Measurements from ENCODE around the gene PIGC. TPM values are rescaled to one million over a fixed set of nuclear protein-coding genes. Genes with fewer than 3 reads are reported as not detected.

PIGC gene
- total RNA-seq, 1 experiment from 2014 or later, result 17.5 TPM

DNA sequence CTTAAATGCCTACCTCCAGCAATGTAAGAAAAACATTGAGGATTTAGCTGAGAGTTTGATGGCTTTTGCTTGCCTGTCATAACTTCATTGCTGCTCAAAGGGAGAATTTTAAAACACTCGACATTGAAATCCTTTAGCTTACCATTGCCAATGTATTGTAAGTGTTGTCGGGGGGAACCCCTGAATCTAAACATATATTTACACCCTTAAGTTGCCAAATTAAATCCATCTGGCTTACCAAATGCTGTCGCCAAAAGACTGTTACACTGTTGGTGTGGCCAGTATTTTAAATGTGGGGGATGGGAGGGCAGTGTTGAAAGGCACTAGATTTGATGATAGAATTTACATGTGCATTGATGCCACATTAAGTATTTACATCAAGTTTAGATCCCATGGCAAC, 48.3 kb downstream of the PIGC start:
- Histone ChIP-seq H2BK12ac (ENCODE audit: insufficient read length, low read depth, low read length) (no peak overlapping the region), H2BK15ac (ENCODE audit: low read depth, low read length) (no peak overlapping the region), H3K79me2 (ENCODE audit: insufficient read depth, low read length) (no peaks in the 10 kb centered on the region), H3T11ph (ENCODE audit: low read length) (no peak overlapping the region), H4K8ac (replicated peaks; ENCODE audit: insufficient read length, low read depth, low read length) (no peak overlapping the region), H3K4ac (ENCODE audit: low read depth, low read length) (no peak overlapping the region), H3K79me1 (ENCODE audit: insufficient read depth, low read depth, low read length, poor library complexity, severe bottlenecking) (no peaks in the 10 kb centered on the region), H3K18ac (ENCODE audit: insufficient read length, low read depth, low read length) (no peak overlapping the region), H4K91ac (ENCODE audit: insufficient read length, low read depth, low read length) (no peak overlapping the region), H4K20me1 (ENCODE audit: control insufficient read depth, insufficient read depth, insufficient read length) (no peaks in the 10 kb centered on the region), H2AFZ (ENCODE audit: low read length) (no peak overlapping the region), H3K56ac (ENCODE audit: insufficient read length, low read depth, low read length) (no peak overlapping the region), H3K27me3 (ENCODE audit: insufficient read depth, low read length) (no peaks in the 10 kb centered on the region), H2BK5ac (ENCODE audit: insufficient read length, low read length) (no peak overlapping the region), H3K4me1 (ENCODE audit: insufficient read depth, low read length) (peaks cover 4% of the 10 kb centered on the region; the same call in 1 of the 2 replicates), H4K5ac (ENCODE audit: insufficient read length, low read depth, low read length) (no peak overlapping the region), H3K9ac (ENCODE audit: extremely low read depth, insufficient read length, low read length) (no peak overlapping the region), H3K23ac (ENCODE audit: insufficient read length, low read depth, low read length) (no peak overlapping the region), H3K27ac (ENCODE audit: insufficient read length, low read depth, low read length) (no peak overlapping the region), H3K9me3 (ENCODE audit: control insufficient read depth, low read depth, low read length) (no peaks in the 10 kb centered on the region), H3K14ac (ENCODE audit: insufficient read depth, low read length) (no peak overlapping the region), H3K23me2 (ENCODE audit: insufficient read length, low read depth, low read length, poor library complexity, severe bottlenecking) (no peaks in the 10 kb centered on the region), H2BK20ac (ENCODE audit: low read depth, low read length, poor library complexity, severe bottlenecking) (no peak overlapping the region), H2BK120ac (ENCODE audit: low read depth, low read length, poor library complexity, severe bottlenecking) (no peak overlapping the region), H2AK5ac (ENCODE audit: insufficient read length, low read length) (no peak overlapping the region), H3K4me2 (ENCODE audit: insufficient read depth, insufficient read length, low read length) (no peak overlapping the region)
- no CpG with 5 or more reads among the region's 3 CpGs for WGBS (ENCODE audit: extremely low coverage, insufficient read length, low lambda C conversion rate)
- Mint-ChIP-seq H3K27ac (no peak overlapping the region; a peak in 1 of 7 replicates), H3K4me1 (peaks cover 42 to 50% of the 10 kb centered on the region in 2 experiments), H3K27me3 (ENCODE audit: low read depth) (no peaks in the 10 kb centered on the region), H3K4me3 (no peak overlapping the region), H3K9me3 (no peaks in the 10 kb centered on the region), H3K36me3 (ENCODE audit: insufficient read depth in 1 of 3, low read depth in 3 of 3) (no peaks in the 10 kb centered on the region)
- TF ChIP-seq, protein P1, sequence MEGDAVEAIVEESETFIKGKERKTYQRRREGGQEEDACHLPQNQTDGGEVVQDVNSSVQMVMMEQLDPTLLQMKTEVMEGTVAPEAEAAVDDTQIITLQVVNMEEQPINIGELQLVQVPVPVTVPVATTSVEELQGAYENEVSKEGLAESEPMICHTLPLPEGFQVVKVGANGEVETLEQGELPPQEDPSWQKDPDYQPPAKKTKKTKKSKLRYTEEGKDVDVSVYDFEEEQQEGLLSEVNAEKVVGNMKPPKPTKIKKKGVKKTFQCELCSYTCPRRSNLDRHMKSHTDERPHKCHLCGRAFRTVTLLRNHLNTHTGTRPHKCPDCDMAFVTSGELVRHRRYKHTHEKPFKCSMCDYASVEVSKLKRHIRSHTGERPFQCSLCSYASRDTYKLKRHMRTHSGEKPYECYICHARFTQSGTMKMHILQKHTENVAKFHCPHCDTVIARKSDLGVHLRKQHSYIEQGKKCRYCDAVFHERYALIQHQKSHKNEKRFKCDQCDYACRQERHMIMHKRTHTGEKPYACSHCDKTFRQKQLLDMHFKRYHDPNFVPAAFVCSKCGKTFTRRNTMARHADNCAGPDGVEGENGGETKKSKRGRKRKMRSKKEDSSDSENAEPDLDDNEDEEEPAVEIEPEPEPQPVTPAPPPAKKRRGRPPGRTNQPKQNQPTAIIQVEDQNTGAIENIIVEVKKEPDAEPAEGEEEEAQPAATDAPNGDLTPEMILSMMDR (conservative IDR thresholded peaks at IDR 0.05), result no peak
- DNase-seq, result no peak

Data from H9 (cell line).